GM19467 (cell line): ENCODE data around the gene DDX47.

Experiments used
- ATAC-seq: cut with Tn5 transposase; IDR thresholded peaks from one replicate; pipeline ENCODE4 v1.9.1; 2021; ENCODE audit warnings: mild to moderate bottlenecking, moderate library complexity; ENCODE audit not compliant: unreplicated experiment

The DDX47 gene

DNA sequence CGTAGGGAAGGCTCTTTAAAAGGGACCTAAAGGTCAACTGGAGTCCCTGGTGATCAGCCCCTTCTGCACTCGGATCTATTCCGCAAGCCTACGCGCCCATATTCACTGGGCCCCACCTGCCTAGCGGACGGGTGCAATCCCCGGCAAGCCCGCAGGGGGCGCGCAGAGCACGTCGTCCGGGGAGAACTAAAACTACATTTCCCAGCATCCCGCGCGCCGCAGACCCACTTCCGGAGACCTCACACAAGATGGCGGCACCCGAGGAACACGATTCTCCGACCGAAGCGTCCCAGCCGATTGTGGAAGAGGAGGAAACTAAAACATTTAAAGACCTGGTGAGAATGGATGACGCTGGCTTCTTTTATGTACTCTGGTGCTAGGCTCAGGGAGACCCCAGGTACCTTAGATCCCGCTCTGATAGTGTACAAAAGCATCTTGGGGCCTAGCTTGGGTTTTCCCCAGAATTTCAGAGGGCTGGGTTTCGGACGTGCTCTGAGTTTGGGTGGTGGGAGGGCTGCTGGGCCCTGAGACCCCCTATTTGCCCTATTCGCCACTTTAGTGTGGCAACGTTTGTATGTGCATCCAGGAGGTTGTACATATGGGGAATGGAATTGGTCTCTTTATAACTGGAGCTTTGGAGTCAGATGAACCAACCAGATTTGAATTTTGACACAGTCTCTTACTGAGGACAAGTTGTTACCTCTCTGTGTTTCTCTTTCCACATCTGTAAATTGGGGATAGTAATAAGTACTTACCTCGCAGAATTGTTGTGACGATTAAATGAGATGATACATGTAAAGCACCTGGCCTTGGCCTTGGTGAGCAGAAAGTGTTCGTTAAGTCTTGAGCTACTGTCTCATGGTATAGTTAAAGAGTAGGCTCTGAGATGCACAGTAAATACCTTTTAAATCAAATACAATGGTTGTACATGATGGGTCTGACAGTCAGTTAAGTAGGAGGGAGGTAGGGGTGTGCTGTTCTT, at the start of gene DDX47:
DDX47 (plus strand) TSS at position 227 of the 982 bp plus-strand sequence; CDS start at position 249, 22 bp downstream.
- ATAC-seq: peak; percentile 72

DNA sequence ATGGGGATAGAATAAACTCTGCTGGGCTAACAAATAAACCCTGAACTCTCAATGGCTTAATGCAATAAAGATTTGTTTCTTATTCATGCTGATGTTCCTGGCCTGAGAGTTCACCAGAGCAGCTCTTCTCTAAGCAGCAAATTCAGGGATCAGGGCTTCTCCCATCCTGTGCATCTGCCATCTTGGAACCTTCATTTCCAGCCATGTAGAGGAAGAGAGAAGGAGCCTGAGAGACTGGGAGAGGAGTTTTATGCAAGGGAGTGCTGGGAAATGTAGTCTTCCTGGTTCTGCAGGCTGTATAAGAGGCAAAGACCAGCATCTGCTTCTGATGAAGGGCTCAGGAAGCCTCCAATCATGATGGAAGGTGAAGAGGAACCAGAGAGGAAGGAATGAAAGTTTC, 48.3 kb upstream of the DDX47 start:
- ATAC-seq: no peak

DNA sequence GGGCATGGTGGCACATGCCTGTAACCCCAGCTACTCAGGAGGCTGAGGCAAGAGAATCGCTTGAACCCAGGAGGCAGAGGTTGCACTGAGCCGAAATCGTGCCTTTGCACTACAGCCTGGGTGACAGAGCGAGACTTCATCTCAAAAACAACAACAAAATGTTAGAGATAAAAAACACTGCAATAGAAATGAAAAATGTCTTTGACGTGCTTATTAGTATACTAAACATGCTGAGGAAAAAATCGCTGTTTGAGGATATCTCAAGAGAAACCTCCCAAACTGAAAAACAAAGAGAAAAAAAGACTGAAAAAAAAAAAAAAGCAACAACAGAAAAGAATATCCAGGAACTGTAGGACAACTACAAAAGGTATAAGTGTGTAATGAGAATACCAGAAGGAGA, 42.9 kb upstream of the DDX47 start:
- ATAC-seq: no peak

DNA sequence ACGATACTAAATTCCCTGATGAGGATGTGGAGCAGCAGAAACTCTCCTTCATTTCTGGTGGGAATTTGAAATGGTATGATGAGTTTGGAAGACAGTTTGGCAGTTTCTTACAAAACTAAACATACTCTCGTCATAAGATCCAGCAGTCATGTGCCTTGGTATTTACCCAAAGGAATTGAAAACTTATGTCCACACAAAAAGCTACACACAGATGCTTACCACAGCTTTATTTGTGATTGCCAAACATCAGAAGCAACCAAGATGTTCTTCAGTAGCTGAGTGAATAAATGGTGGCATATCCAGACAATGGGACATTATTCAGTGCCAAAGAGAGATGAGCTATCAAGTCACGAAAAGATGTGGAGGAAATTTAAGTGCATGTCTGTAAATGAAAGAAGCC, 38.4 kb upstream of the DDX47 start:
- no peak for ATAC-seq

DNA sequence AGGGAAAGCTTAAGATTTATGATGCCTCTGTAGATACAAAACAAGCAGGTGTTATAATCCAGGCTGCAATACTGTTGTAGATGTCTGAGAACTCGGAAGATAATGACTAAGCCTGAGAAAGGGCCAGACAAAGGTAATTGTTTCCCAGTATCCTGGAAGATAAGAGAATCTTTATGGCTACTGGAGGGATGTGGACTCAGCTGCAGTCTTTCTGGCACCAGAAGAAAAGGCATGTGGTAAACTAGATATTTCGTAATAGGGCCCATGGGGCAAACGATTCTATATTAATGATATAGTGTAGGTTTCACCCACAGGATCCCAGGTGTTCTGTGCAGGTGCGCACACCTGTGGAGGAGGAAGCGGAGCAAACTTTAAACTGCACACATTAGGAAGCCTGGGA, 36.9 kb upstream of the DDX47 start:
- no peak for ATAC-seq

DNA sequence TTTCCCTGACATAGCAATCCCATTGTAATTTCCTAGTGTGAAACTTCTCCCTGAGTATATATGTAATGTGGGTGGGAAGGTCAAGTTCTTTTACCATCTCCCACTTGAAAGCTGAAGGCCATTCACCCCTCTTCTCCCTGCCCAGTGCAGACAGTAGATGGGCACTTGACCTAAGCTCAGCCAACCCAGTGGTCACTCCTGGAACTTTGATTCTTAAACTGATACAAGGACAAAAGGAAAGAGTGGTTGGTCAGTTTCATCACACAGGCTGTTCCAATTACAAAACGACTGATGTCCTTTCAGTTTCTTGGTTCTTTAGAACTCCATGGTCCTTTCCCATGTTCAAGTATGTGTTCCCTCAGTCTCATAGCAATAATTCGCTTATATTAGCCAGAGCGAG, 36.1 kb upstream of the DDX47 start:
- no peak for ATAC-seq

DNA sequence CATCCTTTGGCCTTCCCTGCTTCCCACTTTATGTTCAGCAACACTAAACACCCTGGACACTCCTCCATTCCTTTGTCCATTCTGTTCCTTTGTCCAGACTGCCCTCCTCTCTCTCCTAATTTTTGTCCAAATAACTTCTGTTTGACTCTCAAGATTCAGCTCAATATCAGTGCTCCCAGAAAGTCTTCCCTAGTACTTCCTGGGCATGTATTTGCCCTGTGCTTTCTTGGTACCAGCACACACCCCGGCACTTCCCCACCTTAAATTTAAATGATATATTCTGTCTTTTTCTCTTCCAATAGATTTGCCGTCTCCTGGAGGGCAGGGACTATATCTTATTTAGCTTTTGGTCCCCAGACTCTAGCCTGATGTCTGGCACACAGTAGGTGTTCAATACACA, 34.1 kb upstream of the DDX47 start:
- no peak for ATAC-seq

DNA sequence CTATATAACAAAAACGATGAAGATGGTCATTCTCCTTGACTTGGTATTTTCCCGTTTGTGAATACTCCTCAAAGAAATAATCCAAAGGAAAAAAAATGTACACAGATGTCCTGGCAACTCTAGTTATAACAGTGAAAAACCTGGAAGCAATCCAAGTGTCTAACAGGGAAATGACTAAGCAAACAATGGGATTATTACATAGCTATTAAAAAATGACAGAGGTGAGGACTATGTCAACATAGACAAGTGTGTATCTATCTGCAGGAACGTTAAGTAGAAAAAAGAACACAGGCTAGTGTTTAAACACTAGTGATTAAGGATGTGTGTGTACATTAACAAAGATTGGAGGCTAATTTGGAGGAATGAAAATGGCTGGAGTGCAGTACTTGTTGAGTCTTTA, 33.6 kb upstream of the DDX47 start:
- ATAC-seq: no peak

DNA sequence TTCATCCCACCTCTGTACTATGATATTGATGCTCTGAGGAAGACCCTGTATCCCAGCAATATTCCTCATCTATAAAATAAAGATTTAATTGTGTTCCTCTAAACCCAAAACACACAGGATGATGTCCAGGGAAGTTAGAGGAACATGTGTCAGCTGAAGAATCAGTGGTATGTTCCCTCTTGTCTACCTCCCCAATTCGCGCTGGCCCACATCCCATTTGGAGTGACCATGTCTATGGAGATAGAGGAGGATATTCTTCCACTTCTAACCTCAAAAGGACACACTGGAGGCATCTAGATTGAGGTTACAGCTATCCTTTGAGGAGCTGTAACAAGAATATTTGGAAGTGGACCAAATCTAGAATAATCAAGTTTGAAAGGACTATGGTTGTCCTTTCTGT, 29.0 kb upstream of the DDX47 start:
- ATAC-seq: no peak

DNA sequence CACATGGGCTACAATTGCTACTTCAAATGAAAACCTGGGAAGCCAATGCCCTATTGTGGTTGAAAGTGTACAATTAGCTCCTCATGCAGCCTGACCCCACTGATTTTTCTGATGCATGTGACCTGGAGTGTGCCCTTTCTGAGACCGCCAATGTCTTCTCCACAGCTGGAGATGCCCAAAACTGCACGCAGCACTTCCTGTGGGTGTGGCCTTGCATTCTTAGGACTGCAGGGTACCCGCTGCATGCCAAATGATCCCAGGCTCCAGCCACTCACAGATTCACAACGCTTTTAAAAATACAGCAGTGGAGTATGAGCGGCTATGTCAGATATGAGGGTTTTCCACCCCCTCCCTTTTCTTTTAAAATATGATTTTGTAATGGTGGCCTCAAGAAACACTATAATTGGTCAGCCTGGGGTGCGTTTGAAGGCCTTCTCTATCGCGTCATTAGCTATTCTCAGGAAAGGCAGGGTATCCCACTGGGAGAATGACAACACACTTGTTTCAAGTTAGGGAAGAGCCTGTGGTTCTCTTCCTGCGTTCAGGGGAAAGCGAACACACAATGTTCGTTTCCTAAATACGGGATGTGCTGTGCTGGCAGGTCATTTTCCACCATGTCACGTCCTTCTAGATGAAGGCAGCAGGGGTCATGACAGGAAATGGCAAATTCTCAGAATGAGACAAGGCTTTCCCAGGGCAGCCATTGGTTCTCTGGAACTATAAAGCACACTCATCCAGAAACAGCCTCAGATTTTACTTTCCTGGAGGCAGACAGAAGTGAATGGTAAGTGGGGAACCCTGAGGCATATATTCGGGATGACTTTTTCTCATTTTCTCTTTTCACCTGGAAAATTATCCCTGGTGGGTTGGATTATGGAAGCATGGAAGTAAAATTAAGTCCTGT, 28.0 kb upstream of the DDX47 start, which contains the start of gene APOLD1:
APOLD1 (plus strand) TSS at position 749 of the 904 bp plus-strand sequence; CDS start at position 782, 33 bp downstream.
- ATAC-seq: no peak

DNA sequence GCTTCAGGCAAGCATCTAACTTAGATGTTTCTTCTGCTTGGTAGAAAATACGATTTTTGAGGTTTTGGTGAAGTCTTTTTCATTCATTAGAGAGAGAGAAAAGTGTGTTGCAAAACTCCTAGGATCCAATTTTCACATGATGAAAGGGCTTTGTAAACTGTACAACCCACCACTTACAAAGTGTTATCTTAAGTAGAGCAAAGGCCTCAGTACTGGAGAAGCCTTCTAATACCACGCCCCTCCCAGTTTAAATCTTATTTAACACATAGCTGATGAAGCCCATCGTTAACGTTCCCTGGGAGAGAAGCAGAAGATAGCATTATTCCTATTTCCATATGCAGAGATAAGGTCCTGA, 26.8 kb upstream of the DDX47 start:
- ATAC-seq: no peak

DNA sequence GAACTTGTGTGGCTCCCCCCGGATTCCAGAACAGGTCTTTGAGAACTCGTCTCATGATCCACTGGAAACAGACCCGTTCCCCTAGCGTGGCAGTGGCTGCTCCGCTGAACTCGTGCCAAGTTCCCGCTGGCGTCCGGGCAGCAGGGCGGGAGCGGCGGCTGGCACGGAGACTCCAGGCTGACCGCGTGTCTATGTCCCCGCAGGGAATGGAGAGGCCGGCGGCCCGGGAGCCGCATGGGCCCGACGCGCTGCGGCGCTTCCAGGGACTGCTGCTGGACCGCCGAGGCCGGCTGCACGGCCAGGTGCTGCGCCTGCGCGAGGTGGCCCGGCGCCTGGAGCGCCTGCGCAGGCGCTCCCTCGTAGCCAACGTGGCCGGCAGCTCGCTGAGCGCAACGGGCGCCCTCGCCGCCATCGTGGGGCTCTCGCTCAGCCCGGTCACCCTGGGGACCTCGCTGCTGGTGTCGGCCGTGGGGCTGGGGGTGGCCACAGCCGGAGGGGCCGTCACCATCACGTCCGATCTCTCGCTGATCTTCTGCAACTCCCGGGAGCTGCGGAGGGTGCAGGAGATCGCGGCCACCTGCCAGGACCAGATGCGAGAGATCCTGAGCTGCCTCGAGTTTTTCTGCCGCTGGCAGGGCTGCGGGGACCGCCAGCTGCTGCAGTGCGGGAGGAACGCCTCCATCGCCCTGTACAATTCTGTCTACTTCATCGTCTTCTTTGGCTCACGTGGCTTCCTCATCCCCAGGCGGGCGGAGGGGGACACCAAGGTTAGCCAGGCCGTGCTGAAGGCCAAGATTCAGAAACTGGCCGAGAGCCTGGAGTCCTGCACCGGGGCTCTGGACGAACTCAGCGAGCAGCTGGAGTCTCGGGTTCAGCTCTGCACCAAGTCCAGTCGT, 26.2 kb upstream of the DDX47 start:
- peak; percentile 88 for ATAC-seq

DNA sequence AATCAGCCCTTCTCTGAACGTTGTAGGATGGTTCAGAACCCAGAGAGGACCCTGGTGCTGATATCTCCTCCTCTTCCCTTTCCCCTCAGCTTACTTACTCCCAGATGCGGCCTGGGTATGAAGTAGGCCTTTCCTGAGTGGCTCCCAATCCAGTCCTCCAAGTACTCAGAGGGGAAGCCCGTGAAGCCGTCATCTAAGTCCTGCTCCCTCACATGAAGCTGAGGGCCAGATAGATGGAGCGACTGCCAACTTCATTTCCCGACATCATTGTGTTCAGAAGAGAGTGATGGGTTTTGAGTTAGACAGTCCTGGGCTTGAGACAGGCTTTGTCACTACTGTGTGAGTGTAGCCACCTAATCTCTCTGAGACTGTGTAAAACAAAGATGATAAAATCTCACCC, 25.0 kb upstream of the DDX47 start:
- no peak for ATAC-seq

DNA sequence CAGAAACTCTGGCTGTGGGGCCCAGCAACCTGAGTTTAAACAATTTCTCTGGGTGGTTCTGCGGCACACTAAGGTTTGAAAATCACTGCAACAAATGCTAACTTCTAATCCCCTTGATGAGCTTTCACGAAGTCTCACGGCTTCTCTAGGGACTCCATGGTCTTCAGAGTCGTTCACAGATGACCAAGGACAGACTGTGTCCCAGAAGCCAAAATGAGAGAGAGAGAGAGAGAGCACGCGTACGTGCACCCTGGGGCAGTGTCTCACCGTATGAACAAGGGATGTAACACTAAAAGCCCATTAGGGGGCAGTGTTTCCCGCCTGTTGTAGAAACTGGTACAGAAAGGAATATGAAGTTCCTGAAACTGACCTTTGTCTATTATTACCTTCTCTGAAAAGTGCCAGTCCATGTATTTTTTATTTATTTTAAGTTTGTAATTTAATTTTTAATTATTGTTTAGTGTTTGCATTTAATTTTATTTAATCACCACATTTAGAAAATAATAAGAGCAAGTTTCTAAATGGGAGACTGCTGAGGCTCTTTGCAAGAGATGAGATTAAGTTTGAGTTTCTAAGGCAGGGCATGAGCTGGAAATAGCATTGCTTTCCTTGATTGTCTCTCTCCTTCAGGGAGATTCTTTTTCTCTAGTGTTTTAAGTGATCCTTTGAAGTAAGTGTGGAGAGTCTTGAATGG, 24.3 kb upstream of the DDX47 start:
- peak; percentile 49 for ATAC-seq

DNA sequence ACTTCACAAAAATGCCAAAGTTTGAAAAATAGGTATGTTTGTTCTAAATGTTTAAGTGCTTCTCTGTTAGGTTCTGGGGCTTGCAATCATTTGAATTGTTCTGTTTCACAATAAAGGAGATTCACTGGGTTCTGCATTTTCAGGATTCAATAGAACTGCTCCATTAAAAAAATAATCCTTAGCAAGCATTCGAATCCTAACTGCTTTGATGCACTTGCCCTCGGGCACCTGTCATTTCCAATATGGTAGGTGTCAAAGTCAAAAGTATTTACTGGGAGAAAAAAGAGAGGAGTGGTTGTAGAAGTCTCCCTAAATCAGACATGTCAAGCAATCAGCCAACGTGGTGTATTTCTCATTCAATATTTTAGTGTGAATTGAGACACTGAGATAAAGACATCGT, 22.2 kb upstream of the DDX47 start:
- ATAC-seq: no peak

DNA sequence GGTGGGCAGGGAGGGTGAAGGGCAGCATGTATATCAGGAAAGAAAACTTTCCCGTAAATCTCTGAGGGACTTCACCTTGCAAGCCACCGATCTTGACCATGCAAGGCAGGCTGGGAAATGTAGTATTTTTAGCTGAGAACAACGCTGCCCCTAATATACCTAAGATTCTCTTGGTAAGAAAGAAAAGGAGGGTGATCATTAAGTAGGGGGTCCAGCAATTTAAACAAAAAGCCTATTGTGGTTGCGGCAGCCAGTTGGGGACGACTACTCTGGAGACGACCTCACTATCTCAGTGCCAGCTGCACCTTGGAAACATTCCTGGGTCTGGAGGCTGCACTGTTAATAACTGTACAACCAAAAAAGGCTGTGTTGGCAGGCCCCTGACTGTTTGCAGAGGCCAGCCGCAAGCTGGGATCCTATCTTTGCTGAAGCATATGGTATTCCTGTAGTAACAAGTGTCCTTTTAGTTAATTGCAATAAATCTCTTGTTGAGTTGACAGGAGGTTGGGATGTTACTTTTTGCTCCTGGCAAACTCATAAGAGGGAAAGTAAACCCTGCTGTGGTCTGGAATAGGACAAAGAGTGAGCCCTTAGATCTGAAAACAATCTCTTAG, 21.3 kb upstream of the DDX47 start:
- ATAC-seq: no peak

DNA sequence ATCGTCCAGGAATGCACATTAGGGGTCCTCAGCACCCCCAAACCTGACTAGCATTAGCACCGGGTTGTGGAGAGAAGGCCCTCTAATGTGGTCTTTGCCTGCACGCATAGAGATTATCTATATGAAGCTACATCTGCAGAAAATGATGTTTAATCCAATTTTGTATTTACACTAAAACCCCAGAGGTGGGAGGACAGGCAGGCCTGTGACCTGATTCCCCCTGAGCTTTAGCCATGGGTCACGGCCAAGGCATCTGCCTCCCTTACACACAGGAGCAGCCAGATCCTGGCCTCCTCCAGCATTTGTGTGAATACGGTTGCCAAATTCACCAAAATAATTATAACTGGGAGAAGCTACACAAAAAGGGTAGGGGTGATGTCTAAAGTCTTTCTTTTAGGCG, 20.7 kb upstream of the DDX47 start:
- no peak for ATAC-seq

DNA sequence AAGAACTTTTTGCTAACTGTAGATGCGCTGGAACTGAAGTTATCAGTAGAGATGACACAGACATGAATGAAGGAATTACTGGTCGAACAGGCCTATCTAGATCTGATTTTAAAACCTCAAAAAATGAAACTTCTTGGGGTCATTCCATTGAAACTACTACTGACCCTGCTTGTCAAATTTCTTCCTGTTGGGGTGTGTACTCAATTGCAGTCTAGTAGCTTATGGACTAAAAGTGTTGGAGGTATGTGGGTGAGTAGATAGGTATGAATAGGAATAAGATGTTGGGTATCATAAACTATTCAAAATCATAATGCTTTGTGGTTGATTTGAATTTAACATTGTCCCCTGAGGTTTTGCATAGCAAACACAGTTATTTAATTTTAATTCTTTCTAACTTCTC, 18.5 kb upstream of the DDX47 start:
- no peak for ATAC-seq

DNA sequence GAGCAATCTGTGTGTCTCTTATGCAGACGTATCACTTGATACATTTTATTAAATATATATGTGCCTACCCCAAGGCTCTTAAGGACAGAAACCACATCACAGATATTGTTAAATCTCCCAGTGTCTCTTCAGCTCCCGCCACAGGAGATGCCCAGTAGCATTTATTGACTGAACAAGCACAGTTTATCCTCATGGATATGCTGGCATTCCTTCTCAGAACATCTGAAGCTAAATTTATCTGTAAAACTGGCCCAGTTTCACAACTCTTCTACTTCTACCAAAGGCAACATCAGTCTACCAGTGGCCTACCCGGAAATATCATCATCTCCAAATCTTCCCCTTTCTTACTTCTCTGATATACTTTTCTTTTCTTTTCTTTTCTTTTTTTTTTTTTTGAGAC, 17.0 kb upstream of the DDX47 start:
- ATAC-seq: no peak
